GM12875 (cell line): Measurements from ENCODE around the gene PDGFD.

Source experiments
- H3K4me3 ChIP-seq: one replicate; pipeline ENCODE4 v1.5.1; 2011; ENCODE audit warnings: low read depth, low read length, control low read depth
- TF ChIP-seq, protein P1 (sequence below): IDR thresholded peaks from 2 replicates; pipeline ENCODE4 v1.5.1; 2011; ENCODE audit warnings: low read depth, mild to moderate bottlenecking, control low read depth, inconsistent platforms, low read length, moderate library complexity, borderline replicate concordance; ENCODE audit not compliant: insufficient read depth

PDGFD gene

GRCh38 chr11:103942646-103943045 is 221.3 kb downstream of the PDGFD start:
- H3K4me3 ChIP-seq = no peak overlapping the region
- TF ChIP-seq, protein P1, sequence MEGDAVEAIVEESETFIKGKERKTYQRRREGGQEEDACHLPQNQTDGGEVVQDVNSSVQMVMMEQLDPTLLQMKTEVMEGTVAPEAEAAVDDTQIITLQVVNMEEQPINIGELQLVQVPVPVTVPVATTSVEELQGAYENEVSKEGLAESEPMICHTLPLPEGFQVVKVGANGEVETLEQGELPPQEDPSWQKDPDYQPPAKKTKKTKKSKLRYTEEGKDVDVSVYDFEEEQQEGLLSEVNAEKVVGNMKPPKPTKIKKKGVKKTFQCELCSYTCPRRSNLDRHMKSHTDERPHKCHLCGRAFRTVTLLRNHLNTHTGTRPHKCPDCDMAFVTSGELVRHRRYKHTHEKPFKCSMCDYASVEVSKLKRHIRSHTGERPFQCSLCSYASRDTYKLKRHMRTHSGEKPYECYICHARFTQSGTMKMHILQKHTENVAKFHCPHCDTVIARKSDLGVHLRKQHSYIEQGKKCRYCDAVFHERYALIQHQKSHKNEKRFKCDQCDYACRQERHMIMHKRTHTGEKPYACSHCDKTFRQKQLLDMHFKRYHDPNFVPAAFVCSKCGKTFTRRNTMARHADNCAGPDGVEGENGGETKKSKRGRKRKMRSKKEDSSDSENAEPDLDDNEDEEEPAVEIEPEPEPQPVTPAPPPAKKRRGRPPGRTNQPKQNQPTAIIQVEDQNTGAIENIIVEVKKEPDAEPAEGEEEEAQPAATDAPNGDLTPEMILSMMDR = no peak

DNA sequence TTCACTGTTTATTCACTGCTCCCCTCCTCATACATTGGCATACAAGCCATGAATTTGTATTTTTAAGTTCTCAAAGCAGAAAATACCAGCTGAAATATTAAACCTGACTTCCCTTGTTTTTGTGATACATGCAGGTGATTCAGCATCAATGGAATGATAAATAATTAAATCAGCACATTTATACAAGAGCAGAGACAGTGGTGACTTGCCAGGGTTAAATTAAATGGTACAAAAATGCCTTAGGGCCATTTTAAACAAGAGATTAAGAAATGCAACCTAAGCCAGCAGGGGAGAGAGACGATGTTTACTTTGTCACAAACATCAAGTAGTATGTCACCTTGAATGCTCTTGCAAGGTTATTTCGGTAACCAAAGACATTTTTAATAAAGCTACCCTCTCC is 223.4 kb downstream of the PDGFD start:
- TF ChIP-seq, protein P1 = no peak
- no peak overlapping the region for H3K4me3 ChIP-seq

DNA sequence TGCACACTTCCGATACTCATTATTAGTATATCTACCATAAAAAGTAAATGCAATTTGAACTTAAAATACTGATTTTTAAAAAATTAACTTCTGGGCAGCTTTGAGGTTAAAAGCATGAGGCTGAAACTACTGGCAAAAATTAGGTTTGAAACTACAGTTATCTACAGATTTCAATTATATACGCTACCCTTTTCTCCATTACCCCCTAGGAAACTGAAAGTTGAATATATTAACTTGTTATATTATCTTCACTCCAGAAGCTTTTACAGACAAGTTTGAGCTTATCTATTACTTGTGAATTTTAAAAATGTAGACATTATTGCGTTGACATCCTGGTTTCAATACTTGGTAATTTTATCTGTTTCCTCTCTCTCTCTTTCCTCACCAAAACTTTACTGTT is 224.3 kb downstream of the PDGFD start:
- TF ChIP-seq, protein P1 = no peak

GRCh38 chr11:103936059-103936458 is 227.9 kb downstream of the PDGFD start:
- H3K4me3 ChIP-seq = no peak overlapping the region
- TF ChIP-seq, protein P1 = no peak

More for the DNA sequence above, 224.3 kb downstream of the PDGFD start:
- H3K4me3 ChIP-seq = no peak overlapping the region

GRCh38 chr11:103935219-103935618 is 228.7 kb downstream of the PDGFD start:
- TF ChIP-seq, protein P1 = no peak
- no peak overlapping the region for H3K4me3 ChIP-seq

GRCh38 chr11:103929170-103929903 is 234.6 kb downstream of the PDGFD start:
- TF ChIP-seq, protein P1 = no peak
- H3K4me3 ChIP-seq = no peak overlapping the region

- TF ChIP-seq, protein P1 = no peak
- no peak overlapping the region for H3K4me3 ChIP-seq
Observed at GRCh38 chr11:103928802-103929161, 235.2 kb downstream of the PDGFD start.
